Endothelial cell of umbilical vein (primary cell): ENCODE measurements around the gene MNS1.

ENCODE experiments used
- EZH2 ChIP-seq: IDR thresholded peaks from 2 replicates; pipeline ENCODE4 v1.6.1; 2012; ENCODE audit warnings: borderline replicate concordance, low read depth, mild to moderate bottlenecking, moderate library complexity, low read length, inconsistent platforms; ENCODE audit not compliant: severe bottlenecking
- FOS ChIP-seq: IDR thresholded peaks from 2 replicates; pipeline ENCODE4 v1.6.1; 2011; ENCODE audit warnings: mild to moderate bottlenecking, low read length, moderate library complexity, borderline replicate concordance; ENCODE audit not compliant: insufficient read depth
- GATA2 ChIP-seq: IDR thresholded peaks from 2 replicates; pipeline ENCODE4 v1.7.0; 2011; ENCODE audit warnings: low read depth, mild to moderate bottlenecking, moderate library complexity, mixed read lengths, low read length; ENCODE audit not compliant: insufficient read length, insufficient read depth
- JUN ChIP-seq: IDR thresholded peaks from 2 replicates; pipeline ENCODE4 v1.6.1; 2011; ENCODE audit warnings: borderline replicate concordance, low read depth; ENCODE audit not compliant: insufficient read length, insufficient read depth
- MYC ChIP-seq: IDR thresholded peaks from one replicate; pipeline ENCODE4 v1.6.1; 2011; ENCODE audit warnings: mild to moderate bottlenecking, low read depth, low read length
- POLR2A ChIP-seq: IDR thresholded peaks from 2 replicates; pipeline ENCODE4 v1.6.1; 2012; ENCODE audit warnings: low read depth, mild to moderate bottlenecking, control low read depth, low read length
- POLR2AphosphoS5 ChIP-seq: IDR thresholded peaks from 2 replicates; pipeline ENCODE4 v1.6.1; 2012; ENCODE audit warnings: low read depth, mild to moderate bottlenecking, control low read depth, low read length, moderate library complexity; ENCODE audit not compliant: insufficient read depth
- TF ChIP-seq, protein P1 (sequence below), 2 donors: IDR thresholded peaks; 1 replicate in 1 of 2; 2 replicates in 1 of 2; pipeline ENCODE4 v1.5.1; 2011; ENCODE audit warnings: low read length in 2 of 2, mild to moderate bottlenecking in 2 of 2, moderate library complexity in 2 of 2, control low read depth in 1 of 2, inconsistent platforms in 1 of 2, low read depth in 1 of 2; ENCODE audit not compliant: insufficient read depth in 1 of 2; ENCODE audit errors: extremely low read depth in 1 of 2
- TF ChIP-seq, protein P2 (sequence below): IDR thresholded peaks from 2 replicates; pipeline ENCODE4 v1.6.1; 2011; ENCODE audit not compliant: insufficient read depth, insufficient read length

DNA sequence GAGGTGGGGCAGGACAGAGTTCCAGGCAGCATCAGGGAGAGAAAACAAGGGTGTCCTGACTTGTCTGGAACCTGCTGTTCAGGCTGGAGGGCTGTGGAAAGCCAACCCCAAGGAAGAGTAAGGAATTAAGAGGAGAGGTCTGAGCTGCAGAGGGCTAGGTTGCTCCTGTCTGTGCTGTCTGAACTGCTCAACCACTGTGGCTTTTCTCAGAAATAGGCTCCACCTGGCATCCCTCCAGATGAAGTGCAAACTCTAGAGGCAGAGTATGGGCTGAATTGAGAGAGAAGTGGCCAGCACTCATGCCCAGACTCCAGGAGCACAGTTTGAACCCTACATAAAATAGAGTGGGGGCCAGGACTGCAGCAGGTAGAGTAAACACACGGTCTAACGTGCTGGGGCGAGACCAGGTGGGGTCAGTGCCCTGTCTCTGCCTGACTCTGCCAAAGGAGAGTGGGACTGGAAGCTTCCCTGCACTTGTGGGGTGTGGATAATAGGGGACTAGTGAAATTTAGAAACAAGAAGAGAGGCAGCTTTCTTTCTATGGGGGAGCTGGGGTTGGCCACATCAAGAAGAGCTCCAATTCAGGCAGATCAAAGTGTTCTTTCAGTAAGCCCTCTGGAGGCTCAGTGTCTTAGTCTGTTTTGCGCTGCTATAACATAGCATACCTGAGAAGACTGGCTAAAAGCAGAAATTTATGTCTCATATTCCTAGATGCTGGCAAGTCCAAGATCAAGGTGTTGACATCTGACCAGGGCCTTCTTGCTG lies 28.0 kb upstream of the MNS1 start:
- TF ChIP-seq, protein P1, sequence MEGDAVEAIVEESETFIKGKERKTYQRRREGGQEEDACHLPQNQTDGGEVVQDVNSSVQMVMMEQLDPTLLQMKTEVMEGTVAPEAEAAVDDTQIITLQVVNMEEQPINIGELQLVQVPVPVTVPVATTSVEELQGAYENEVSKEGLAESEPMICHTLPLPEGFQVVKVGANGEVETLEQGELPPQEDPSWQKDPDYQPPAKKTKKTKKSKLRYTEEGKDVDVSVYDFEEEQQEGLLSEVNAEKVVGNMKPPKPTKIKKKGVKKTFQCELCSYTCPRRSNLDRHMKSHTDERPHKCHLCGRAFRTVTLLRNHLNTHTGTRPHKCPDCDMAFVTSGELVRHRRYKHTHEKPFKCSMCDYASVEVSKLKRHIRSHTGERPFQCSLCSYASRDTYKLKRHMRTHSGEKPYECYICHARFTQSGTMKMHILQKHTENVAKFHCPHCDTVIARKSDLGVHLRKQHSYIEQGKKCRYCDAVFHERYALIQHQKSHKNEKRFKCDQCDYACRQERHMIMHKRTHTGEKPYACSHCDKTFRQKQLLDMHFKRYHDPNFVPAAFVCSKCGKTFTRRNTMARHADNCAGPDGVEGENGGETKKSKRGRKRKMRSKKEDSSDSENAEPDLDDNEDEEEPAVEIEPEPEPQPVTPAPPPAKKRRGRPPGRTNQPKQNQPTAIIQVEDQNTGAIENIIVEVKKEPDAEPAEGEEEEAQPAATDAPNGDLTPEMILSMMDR (IDR thresholded peaks at IDR 0.05; ENCODE audit: extremely low read depth in 1 of 2, insufficient read depth in 1 of 2, low read depth in 1 of 2, low read length in 2 of 2) = no peak
- TF ChIP-seq, protein P2, sequence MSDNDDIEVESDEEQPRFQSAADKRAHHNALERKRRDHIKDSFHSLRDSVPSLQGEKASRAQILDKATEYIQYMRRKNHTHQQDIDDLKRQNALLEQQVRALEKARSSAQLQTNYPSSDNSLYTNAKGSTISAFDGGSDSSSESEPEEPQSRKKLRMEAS = no peak
- no peak for TF ChIP-seq POLR2A
- TF ChIP-seq POLR2AphosphoS5 = no peak
- TF ChIP-seq MYC = no peak
- no peak for TF ChIP-seq EZH2
- no peak for TF ChIP-seq GATA2
- no peak for TF ChIP-seq JUN
- TF ChIP-seq FOS = no peak
